Kidney epithelial cell (primary cell): Measurements from ENCODE around the gene ADGRB2. TPM values are rescaled to one million over a fixed set of nuclear protein-coding genes. Genes with fewer than 3 reads are reported as not detected.

ENCODE experiments used
- DNase-seq: peaks from one replicate; pipeline ENCODE4 v3.0.0-alpha.2; 2010; ENCODE audit warnings: low read depth
- H3K27me3 ChIP-seq: 2 replicates; pipeline ENCODE4 v1.6.0; 2011; ENCODE audit warnings: low read length; ENCODE audit not compliant: control insufficient read depth, insufficient read depth
- H3K36me3 ChIP-seq: 2 replicates; pipeline ENCODE4 v1.5.1; 2011; ENCODE audit warnings: low read length; ENCODE audit not compliant: control insufficient read depth, insufficient read depth
- H3K4me3 ChIP-seq: 2 replicates; pipeline ENCODE4 v1.5.1; 2011; ENCODE audit warnings: low read depth, mild to moderate bottlenecking, control low read depth, low read length
- CTCF ChIP-seq: IDR thresholded peaks from 2 replicates; pipeline ENCODE4 v1.5.1; 2011; ENCODE audit warnings: mild to moderate bottlenecking, moderate library complexity, low read length, control low read depth, inconsistent platforms; ENCODE audit not compliant: insufficient read depth, poor library complexity, severe bottlenecking
- total RNA-seq: library from RNA; depleted of rRNA; stranded (reverse); fragments of >200 nt; gene quantifications from 2 replicates; pipeline ENCODE4 v1.2.3, GENCODE V29; 2015

Gene ADGRB2
- total RNA-seq, 1 donor from 2014 or later = 1.5 TPM

GRCh38 chr1:31781756-31782371 is 17.7 kb upstream of the ADGRB2 start:
- TF ChIP-seq CTCF = no peak
- DNase-seq = no peak
- Histone ChIP-seq H3K36me3 (no peaks in the 10 kb centered on the region), H3K4me3 (no peak overlapping the region), H3K27me3 (peaks cover 5% of the 10 kb centered on the region)

- Histone ChIP-seq H3K36me3 (no peaks in the 10 kb centered on the region), H3K4me3 (no peak overlapping the region), H3K27me3 (peaks cover 6% of the 10 kb centered on the region)
- TF ChIP-seq CTCF = no peak
- DNase-seq = no peak
Measured at GRCh38 chr1:31781138-31781755, 17.1 kb upstream of the ADGRB2 start.

GRCh38 chr1:31780632-31781031 is 16.5 kb upstream of the ADGRB2 start:
- H3K36me3 ChIP-seq = no peaks in the 10 kb centered on the region
- TF ChIP-seq CTCF = no peak
- H3K27me3 ChIP-seq = peaks cover 6% of the 10 kb centered on the region
- no peak overlapping the region for H3K4me3 ChIP-seq
- no peak for DNase-seq

GRCh38 chr1:31779687-31780086 is 15.5 kb upstream of the ADGRB2 start:
- Histone ChIP-seq H3K36me3 (no peaks in the 10 kb centered on the region), H3K4me3 (no peak overlapping the region), H3K27me3 (peaks cover 14% of the 10 kb centered on the region)
- TF ChIP-seq CTCF = no peak
- no peak for DNase-seq

GRCh38 chr1:31778763-31779488 is 14.8 kb upstream of the ADGRB2 start:
- Histone ChIP-seq H3K27me3 (peaks cover 18% of the 10 kb centered on the region), H3K4me3 (no peak overlapping the region), H3K36me3 (no peaks in the 10 kb centered on the region)
- no peak for TF ChIP-seq CTCF
- no peak for DNase-seq

- no peak for DNase-seq
- TF ChIP-seq CTCF = no peak
Measured at GRCh38 chr1:31776516-31776915, 12.4 kb upstream of the ADGRB2 start.

More at GRCh38 chr1:31776516-31776915, 12.4 kb upstream of the ADGRB2 start:
- Histone ChIP-seq H3K27me3 (peaks cover 39% of the 10 kb centered on the region), H3K4me3 (no peak overlapping the region), H3K36me3 (no peaks in the 10 kb centered on the region)
